Testis (tissue), 2 donors: Measurements from ENCODE around the gene MROH2A.
"Not testable (repeated sequence)": the region's sequence is repeated elsewhere in the genome, so short reads cannot be mapped to it uniquely, and the experiment has no call there.

Experiments used
- CTCF ChIP-seq, 3 experiments: fragments of 450-650 bp in 2 of 3; fragments of 200-600 bp in 1 of 3; sonication (generic) in 1 of 3; IDR thresholded peaks; one replicate each; pipeline ENCODE4 v1.5.1; 2016 to 2019; ENCODE audit warnings: antibody characterized with exemption in 3 of 3, mild to moderate bottlenecking in 2 of 3, moderate library complexity in 1 of 3
- POLR2A ChIP-seq: fragments of 450-650 bp; IDR thresholded peaks from one replicate; pipeline ENCODE4 v1.6.1; 2017; ENCODE audit warnings: antibody characterized with exemption, mild to moderate bottlenecking, moderate library complexity

GRCh38 chr2:233750689-233751088 lies 27.4 kb upstream of the MROH2A start:
- not testable (repeated sequence) for TF ChIP-seq CTCF (IDR thresholded peaks at IDR 0.05); POLR2A
